ENCODE measurements around the gene GOLGB1.

The GOLGB1 gene

DNA sequence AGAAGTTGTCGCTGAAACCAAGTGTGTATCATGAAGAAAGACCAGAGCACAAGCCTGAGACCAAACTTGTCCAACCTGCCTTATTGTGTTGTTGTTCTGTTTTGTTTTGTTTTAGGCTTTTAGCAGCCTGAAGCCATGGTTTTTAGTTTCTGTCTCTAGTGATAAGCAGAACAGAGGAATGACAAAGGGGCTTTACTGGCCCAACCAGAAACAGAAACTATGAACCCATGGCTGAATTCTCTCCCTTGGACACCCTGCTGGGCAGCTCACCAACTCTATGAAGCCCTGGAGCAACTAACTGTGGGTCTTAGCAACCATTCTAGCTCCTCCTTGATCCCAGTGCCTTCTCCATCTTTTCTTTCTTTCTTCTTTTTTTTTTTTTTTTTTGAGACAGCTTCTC is 119.2 kb downstream of the GOLGB1 start:
- DNase-seq, result no peak

DNA sequence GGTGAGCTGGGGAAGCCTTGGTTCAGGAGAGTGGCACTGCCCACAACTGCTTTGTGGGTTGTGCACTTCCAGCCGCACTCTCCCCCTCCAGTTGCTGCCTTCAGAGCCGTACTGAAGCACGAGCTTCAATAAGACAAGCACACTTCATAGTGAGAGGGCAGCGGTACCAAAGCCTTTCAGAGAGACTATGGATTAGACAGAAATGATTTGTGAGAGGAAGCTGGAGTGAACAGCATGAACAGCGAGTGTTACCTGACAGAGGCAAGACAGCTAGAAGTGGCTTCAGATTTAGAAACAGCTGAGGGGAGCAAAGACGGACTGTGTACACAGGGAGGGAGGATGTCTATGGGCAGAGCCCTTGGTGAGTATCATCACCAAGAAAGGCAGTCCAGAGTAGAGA is 119.9 kb downstream of the GOLGB1 start:
- no peak for DNase-seq

DNA sequence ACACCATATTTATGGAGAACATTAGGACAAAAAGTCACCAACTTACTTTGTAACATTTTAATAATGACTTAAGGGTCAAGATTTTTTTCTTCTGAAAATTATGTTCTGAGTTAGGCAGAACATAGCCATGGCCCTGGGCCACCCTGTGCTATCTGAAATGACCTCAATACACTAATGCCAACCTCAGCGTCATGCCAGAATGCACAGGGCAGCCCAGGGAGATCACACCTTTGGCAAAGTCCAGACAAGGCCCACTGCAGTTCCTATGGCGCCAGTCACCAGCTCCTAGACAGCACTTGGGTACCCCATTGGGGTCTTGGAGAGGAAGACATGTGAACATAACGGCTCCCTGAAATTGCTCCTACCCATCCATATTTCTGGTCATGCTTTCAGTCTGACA is 121.9 kb downstream of the GOLGB1 start:
- no peak for DNase-seq

DNA sequence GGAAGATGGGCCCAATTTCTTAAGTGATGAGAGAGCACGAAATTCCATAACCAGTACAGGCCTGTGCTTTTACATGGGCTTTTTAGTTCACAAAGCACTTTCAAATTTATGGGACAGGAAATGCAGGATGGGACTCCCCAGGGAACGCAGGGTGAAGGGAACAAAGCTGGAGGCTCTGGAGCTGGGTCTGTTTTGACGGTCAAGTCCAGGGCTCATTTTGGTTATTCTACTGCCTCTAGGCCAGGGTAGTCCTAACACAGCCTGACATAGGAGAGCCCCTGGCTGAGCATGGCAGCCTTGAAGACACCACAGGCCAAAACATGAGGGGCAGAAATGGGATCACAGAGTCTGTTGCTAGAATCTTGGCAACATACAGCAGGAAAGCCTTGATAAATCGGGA is 122.3 kb downstream of the GOLGB1 start:
- DNase-seq, result no peak

DNA sequence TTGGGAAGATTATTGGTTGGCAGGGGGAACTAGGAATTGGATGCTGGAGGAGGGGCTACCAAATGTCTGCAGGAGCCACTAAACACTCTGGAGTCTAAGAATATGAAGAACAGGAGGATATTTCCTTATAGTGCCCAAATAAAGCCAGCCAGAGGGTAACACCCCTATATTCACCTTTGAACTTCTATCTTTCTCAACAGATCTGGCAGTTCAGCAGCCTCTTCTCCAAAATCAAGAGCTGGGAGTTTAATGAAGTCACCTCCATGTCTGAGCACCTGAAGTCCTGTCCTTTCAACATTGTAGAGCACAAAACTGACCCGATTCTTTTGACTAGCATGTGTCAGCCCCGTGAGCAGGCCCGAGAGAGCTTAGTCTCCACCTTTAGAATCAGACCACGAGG is 123.0 kb downstream of the GOLGB1 start:
- no peak for DNase-seq

DNA sequence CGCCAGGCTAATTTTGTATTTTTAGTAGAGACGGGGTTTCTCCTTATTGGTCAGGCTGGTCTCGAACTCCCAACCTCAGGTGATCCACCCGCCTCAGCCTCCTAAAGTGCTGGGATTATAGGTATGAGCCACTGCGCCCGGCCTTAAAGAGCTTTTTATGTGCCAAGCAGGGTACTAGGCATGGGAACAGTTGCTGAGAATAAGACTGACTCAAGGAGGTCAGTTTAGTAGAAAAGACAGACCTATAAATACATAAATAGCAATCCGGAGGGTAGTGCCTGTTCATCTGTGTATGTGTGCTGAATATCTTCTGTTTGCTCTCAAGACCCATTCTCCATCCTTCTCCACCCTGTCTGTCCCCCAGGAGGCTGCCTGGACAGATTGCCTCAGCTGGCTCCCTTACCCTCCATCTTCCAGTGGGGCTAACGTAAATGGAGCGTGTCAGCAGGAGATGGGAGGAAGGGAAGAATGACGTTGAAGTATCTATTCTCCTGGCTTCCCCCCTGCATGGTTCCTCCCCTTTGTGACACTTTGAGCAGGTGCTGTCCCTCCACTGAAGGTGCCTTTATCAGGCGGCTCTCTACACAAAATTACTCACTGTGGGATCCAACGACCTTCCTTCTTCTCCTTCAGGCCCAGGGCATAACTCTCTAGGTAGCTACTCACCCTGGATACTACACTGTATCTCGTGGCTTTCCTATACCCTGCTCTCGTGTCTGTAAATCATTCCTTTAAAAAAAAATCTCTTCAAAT is 125.2 kb downstream of the GOLGB1 start:
- no peak for DNase-seq

DNA sequence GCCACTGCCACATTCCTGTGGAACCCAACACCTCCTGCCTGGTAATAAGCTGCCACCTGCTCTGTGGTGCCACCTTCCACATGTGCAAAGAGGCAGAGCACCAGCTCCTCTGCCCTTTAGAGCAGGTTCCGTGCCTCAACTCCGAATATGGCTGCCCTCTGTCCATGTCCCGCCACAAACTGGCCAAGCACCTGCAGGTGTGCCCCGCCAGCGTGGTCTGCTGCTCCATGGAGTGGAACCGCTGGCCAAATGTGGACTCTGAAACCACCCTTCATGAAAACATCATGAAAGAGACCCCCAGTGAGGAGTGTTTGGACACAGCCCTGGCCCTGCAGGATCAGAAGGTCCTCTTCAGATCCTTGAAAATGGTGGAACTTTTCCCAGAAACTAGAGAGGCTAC is 128.1 kb downstream of the GOLGB1 start:
- DNase-seq, result no peak

DNA sequence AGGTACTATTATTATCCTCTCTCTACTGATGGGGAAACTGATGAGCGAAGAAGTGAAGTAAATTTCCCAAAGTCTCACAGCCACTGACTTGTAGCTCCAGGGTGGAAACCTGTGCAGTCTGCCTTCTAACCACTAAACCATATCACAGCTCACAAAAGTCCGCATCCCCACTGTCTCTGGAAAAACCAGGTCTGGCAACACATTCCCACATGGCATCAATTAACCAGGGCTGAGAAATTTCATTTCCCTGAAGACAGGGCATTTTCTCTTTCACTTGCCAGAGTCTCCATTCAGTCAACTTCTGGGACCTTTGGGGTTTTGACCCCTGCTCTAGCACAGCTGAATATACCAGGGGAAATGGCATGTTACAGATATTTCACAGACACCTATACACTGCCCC is 129.8 kb downstream of the GOLGB1 start:
- no peak for DNase-seq
